Neural progenitor cell (in vitro differentiated cells): ENCODE results near the gene SPSB3. TPM values are rescaled to one million over a fixed set of nuclear protein-coding genes. Genes with fewer than 3 reads are reported as not detected.

Experiments used
- DNase-seq: peaks from one replicate; pipeline ENCODE4 v3.0.0-alpha.2; 2016; ENCODE audit warnings: low spot score
- H2AFZ ChIP-seq: fragments of 200-600 bp; sonication (generic); replicated peaks from 2 replicates; pipeline ENCODE4 v1.6.1; 2016; ENCODE audit warnings: antibody characterized with exemption
- H3F3A ChIP-seq: fragments of 200-600 bp; sonication (generic); 2 replicates; pipeline ENCODE4 v1.6.1; 2016; ENCODE audit warnings: antibody characterized with exemption, low read depth
- H3K27ac ChIP-seq: fragments of 200-600 bp; sonication (generic); 2 replicates; pipeline ENCODE4 v1.5.1; 2016; ENCODE audit warnings: mild to moderate bottlenecking
- H3K27me3 ChIP-seq: fragments of 200-600 bp; sonication (generic); 2 replicates; pipeline ENCODE4 v1.6.1; 2016; ENCODE audit warnings: mild to moderate bottlenecking, moderate library complexity
- H3K36me3 ChIP-seq: fragments of 200-600 bp; sonication (generic); 2 replicates; pipeline ENCODE4 v1.5.1; 2016
- H3K4me1 ChIP-seq: fragments of 200-600 bp; sonication (generic); 2 replicates; pipeline ENCODE4 v1.6.1; 2016; ENCODE audit warnings: mixed run types
- H3K4me2 ChIP-seq: fragments of 200-600 bp; sonication (generic); 2 replicates; pipeline ENCODE4 v1.6.1; 2016
- H3K4me3 ChIP-seq: fragments of 200-600 bp; sonication (generic); 2 replicates; pipeline ENCODE4 v1.5.1; 2016
- H3K79me2 ChIP-seq: fragments of 200-600 bp; sonication (generic); 2 replicates; pipeline ENCODE4 v1.6.1; 2016; ENCODE audit warnings: low read depth
- H3K9ac ChIP-seq: fragments of 200-600 bp; sonication (generic); 2 replicates; pipeline ENCODE4 v1.6.1; 2016
- H3K9me3 ChIP-seq: fragments of 200-600 bp; sonication (generic); 2 replicates; pipeline ENCODE4 v1.5.1; 2016; ENCODE audit warnings: low read depth
- H4K20me1 ChIP-seq: fragments of 200-600 bp; sonication (generic); 2 replicates; pipeline ENCODE4 v1.6.1; 2016; ENCODE audit warnings: low read depth
- H3K27ac Mint-ChIP-seq: 3 replicates; pipeline ENCODE4 v1.8.0; 2021; ENCODE audit warnings: mixed read lengths
- H3K27me3 Mint-ChIP-seq: 2 replicates; pipeline ENCODE4 v1.8.0; 2022; ENCODE audit warnings: low read depth, mild to moderate bottlenecking, inconsistent platforms, moderate library complexity, mixed read lengths; ENCODE audit not compliant: insufficient read depth
- H3K36me3 Mint-ChIP-seq: 3 replicates; pipeline ENCODE4 v1.8.0; 2021; ENCODE audit warnings: mixed read lengths
- H3K4me1 Mint-ChIP-seq: 3 replicates; pipeline ENCODE4 v1.8.0; 2021; ENCODE audit warnings: mixed read lengths
- H3K4me3 Mint-ChIP-seq: 3 replicates; pipeline ENCODE4 v1.8.0; 2021; ENCODE audit warnings: mild to moderate bottlenecking, moderate library complexity, mixed read lengths
- H3K9me3 Mint-ChIP-seq: 3 replicates; pipeline ENCODE4 v1.8.0; 2020; ENCODE audit warnings: mixed read lengths
- EZH2 ChIP-seq: fragments of 200-600 bp; sonication (generic); IDR thresholded peaks from 2 replicates; pipeline ENCODE4 v1.6.1; 2017; ENCODE audit warnings: antibody characterized with exemption, mild to moderate bottlenecking, moderate library complexity
- EZH2phosphoT487 ChIP-seq: fragments of 200-600 bp; sonication (generic); IDR thresholded peaks from 2 replicates; pipeline ENCODE4 v1.6.1; 2017; ENCODE audit warnings: antibody characterized with exemption
- total RNA-seq: library from RNA; depleted of rRNA; stranded (reverse); fragments of >200 nt; gene quantifications from 2 replicates; pipeline ENCODE4 v1.2.3, GENCODE V29; 2015; ENCODE audit warnings: low replicate concordance
- TF ChIP-seq, protein P1 (sequence below): fragments of 200-600 bp; sonication (generic); IDR thresholded peaks from 2 replicates; pipeline ENCODE4 v1.5.1; 2017; ENCODE audit warnings: antibody characterized with exemption, mild to moderate bottlenecking

Gene SPSB3
- total RNA-seq, 1 donor from 2014 or later = 18.7 TPM

DNA sequence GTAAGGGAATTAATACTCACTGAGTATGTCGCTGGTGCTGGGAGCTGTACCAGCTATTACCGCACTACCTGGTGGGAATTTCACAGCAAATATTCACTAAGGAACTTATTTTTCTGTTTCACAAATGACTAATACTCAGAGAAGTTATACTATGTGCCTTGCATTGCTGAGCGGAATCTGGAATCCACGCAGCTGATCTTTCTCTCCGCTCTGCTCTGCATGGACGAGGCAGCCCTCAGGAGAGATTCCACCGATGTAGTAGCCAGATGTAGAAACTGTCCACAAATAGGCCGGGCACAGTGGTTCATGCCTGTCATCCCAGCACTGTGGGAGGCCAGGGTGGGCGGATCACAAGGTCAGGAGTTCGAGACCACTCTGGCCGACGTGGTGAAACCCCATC, 28.2 kb downstream of the SPSB3 start:
- Mint-ChIP-seq H3K4me1 (no peaks in the 10 kb centered on the region), H3K4me3 (no peak overlapping the region), H3K27me3 (peaks cover 4% of the 10 kb centered on the region), H3K36me3 (peaks cover 5% of the 10 kb centered on the region), H3K9me3 (no peaks in the 10 kb centered on the region), H3K27ac (no peak overlapping the region)
- Histone ChIP-seq H3K27me3 (no peaks in the 10 kb centered on the region), H3K36me3 (no peaks in the 10 kb centered on the region), H3K79me2 (no peaks in the 10 kb centered on the region), H3K27ac (no peak overlapping the region), H4K20me1 (no peaks in the 10 kb centered on the region), H2AFZ (no peak overlapping the region), H3K4me3 (no peak overlapping the region), H3K4me2 (no peak overlapping the region), H3K9me3 (no peaks in the 10 kb centered on the region), H3F3A (no peaks in the 10 kb centered on the region), H3K9ac (no peak overlapping the region), H3K4me1 (no peaks in the 10 kb centered on the region)
- TF ChIP-seq EZH2 = no peak
- no peak for TF ChIP-seq EZH2phosphoT487
- TF ChIP-seq, protein P1, sequence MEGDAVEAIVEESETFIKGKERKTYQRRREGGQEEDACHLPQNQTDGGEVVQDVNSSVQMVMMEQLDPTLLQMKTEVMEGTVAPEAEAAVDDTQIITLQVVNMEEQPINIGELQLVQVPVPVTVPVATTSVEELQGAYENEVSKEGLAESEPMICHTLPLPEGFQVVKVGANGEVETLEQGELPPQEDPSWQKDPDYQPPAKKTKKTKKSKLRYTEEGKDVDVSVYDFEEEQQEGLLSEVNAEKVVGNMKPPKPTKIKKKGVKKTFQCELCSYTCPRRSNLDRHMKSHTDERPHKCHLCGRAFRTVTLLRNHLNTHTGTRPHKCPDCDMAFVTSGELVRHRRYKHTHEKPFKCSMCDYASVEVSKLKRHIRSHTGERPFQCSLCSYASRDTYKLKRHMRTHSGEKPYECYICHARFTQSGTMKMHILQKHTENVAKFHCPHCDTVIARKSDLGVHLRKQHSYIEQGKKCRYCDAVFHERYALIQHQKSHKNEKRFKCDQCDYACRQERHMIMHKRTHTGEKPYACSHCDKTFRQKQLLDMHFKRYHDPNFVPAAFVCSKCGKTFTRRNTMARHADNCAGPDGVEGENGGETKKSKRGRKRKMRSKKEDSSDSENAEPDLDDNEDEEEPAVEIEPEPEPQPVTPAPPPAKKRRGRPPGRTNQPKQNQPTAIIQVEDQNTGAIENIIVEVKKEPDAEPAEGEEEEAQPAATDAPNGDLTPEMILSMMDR = no peak
- DNase-seq = no peak

DNA sequence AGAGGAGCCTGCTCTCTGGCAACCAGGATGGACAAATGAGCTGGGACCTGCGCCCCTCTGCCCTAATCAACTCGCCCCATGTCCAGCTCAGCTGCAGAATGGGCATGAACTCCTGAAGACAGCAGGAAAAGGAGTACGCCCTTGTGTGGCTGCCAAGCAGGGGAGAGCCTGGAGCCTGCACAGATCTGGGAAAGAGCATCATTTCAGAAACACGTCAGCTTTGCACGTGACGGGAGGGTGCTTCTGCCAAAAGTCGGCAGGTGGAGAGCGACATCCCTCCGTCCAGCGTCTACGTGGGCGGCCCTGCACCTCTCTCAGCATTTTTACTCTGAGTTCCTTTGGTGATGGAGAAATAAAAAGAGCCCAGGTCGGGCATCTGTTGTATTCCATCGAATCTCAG, 29.5 kb downstream of the SPSB3 start:
- no peak for DNase-seq
- Histone ChIP-seq H3K4me3 (no peak overlapping the region), H4K20me1 (no peaks in the 10 kb centered on the region), H3K36me3 (no peaks in the 10 kb centered on the region), H3K9me3 (no peaks in the 10 kb centered on the region), H3K4me2 (no peak overlapping the region), H3K27me3 (no peaks in the 10 kb centered on the region), H3K4me1 (no peaks in the 10 kb centered on the region), H3K27ac (no peak overlapping the region), H3K79me2 (no peaks in the 10 kb centered on the region), H3F3A (no peaks in the 10 kb centered on the region), H2AFZ (no peak overlapping the region), H3K9ac (no peak overlapping the region)
- TF ChIP-seq, protein P1 = no peak
- TF ChIP-seq EZH2phosphoT487 (no peak), EZH2 (no peak)
- no peaks in the 10 kb centered on the region for H3K4me1 Mint-ChIP-seq
- peaks cover 5% of the 10 kb centered on the region for H3K36me3 Mint-ChIP-seq
- H3K27me3 Mint-ChIP-seq = peaks cover 4% of the 10 kb centered on the region
- no peaks in the 10 kb centered on the region for H3K9me3 Mint-ChIP-seq
- H3K4me3 Mint-ChIP-seq = no peak overlapping the region
- no peak overlapping the region for H3K27ac Mint-ChIP-seq

DNA sequence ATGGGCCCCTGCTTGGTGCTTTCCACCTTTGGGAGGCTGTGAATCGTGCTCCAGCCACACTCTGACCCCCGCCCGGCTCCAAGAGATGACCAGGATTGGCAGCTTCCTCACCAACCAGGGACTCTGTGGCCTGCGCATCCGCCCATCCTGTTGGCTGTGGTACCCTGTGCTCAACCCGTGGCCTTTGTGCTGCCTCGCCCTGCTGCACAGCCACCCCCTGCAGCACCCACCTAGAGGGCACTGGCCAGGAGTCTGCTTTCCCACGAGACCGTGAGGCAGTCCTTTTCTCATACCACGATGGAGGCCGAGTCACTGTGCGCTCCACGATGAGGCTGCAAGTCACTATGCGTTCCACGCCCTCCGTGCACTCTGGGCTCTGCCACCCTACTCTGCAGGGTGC, 30.4 kb downstream of the SPSB3 start:
- Histone ChIP-seq H2AFZ (no peak overlapping the region), H3K27me3 (no peaks in the 10 kb centered on the region), H4K20me1 (no peaks in the 10 kb centered on the region), H3K4me2 (no peak overlapping the region), H3K4me3 (no peak overlapping the region), H3F3A (no peaks in the 10 kb centered on the region), H3K9me3 (no peaks in the 10 kb centered on the region), H3K79me2 (no peaks in the 10 kb centered on the region), H3K4me1 (no peaks in the 10 kb centered on the region), H3K9ac (no peak overlapping the region), H3K36me3 (no peaks in the 10 kb centered on the region), H3K27ac (no peak overlapping the region)
- H3K4me3 Mint-ChIP-seq = no peak overlapping the region
- H3K9me3 Mint-ChIP-seq = no peaks in the 10 kb centered on the region
- peaks cover 7% of the 10 kb centered on the region for H3K36me3 Mint-ChIP-seq
- H3K27me3 Mint-ChIP-seq = peaks cover 4% of the 10 kb centered on the region
- H3K27ac Mint-ChIP-seq = no peak overlapping the region
- no peaks in the 10 kb centered on the region for H3K4me1 Mint-ChIP-seq
- TF ChIP-seq EZH2 = no peak
- no peak for TF ChIP-seq EZH2phosphoT487
- TF ChIP-seq, protein P1 = no peak
- DNase-seq = no peak
